ENCODE results near the gene ELK4.

DNA sequence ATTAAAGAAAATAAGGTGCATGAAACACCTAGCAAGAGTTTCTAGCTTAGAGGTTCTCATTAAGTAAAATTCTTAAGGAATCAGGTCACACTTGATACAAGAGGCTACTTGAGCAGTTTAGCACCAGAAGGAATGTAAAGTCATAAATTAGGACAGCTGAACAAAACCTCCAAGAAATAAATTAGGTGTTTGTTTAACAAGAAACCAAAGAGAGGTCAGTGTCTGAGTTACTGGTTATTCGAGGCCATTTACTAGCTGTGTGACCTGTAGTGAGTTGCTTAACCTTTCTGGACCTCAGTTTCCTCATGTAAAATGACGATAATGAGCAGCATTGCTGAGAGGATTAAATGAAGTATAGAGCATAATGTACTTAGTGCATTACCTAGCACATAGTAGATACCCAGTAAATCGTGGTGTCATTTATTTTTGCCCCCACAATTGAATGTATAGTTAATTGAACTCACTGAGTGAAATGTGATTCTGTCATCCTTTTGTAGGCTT lies 908 bp upstream of the ELK4 start:
- TF ChIP-seq CEBPB (IDR thresholded peaks at IDR 0.05), result no peak
- TF ChIP-seq, protein P1, sequence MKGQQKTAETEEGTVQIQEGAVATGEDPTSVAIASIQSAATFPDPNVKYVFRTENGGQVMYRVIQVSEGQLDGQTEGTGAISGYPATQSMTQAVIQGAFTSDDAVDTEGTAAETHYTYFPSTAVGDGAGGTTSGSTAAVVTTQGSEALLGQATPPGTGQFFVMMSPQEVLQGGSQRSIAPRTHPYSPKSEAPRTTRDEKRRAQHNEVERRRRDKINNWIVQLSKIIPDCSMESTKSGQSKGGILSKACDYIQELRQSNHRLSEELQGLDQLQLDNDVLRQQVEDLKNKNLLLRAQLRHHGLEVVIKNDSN (IDR thresholded peaks at IDR 0.05), result no peak
- no peak for TF ChIP-seq EP300 (IDR thresholded peaks at IDR 0.05; ENCODE audit: borderline replicate concordance)
- TF ChIP-seq TAF1 (IDR thresholded peaks at IDR 0.05; ENCODE audit: low read depth), result no peak
- TF ChIP-seq RAD21 (IDR thresholded peaks at IDR 0.05; ENCODE audit: low read depth), result no peak
- TF ChIP-seq, protein P2, sequence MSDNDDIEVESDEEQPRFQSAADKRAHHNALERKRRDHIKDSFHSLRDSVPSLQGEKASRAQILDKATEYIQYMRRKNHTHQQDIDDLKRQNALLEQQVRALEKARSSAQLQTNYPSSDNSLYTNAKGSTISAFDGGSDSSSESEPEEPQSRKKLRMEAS (IDR thresholded peaks at IDR 0.05), result no peak
- TF ChIP-seq, protein P3, sequence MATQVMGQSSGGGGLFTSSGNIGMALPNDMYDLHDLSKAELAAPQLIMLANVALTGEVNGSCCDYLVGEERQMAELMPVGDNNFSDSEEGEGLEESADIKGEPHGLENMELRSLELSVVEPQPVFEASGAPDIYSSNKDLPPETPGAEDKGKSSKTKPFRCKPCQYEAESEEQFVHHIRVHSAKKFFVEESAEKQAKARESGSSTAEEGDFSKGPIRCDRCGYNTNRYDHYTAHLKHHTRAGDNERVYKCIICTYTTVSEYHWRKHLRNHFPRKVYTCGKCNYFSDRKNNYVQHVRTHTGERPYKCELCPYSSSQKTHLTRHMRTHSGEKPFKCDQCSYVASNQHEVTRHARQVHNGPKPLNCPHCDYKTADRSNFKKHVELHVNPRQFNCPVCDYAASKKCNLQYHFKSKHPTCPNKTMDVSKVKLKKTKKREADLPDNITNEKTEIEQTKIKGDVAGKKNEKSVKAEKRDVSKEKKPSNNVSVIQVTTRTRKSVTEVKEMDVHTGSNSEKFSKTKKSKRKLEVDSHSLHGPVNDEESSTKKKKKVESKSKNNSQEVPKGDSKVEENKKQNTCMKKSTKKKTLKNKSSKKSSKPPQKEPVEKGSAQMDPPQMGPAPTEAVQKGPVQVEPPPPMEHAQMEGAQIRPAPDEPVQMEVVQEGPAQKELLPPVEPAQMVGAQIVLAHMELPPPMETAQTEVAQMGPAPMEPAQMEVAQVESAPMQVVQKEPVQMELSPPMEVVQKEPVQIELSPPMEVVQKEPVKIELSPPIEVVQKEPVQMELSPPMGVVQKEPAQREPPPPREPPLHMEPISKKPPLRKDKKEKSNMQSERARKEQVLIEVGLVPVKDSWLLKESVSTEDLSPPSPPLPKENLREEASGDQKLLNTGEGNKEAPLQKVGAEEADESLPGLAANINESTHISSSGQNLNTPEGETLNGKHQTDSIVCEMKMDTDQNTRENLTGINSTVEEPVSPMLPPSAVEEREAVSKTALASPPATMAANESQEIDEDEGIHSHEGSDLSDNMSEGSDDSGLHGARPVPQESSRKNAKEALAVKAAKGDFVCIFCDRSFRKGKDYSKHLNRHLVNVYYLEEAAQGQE (IDR thresholded peaks at IDR 0.05; ENCODE audit: low read depth), result no peak
- no peak for TF ChIP-seq EGR1 (IDR thresholded peaks at IDR 0.05)
- TF ChIP-seq TEAD4 (IDR thresholded peaks at IDR 0.05), result no peak
- no peak for TF ChIP-seq NFIC (IDR thresholded peaks at IDR 0.05)
- TF ChIP-seq FOXM1 (IDR thresholded peaks at IDR 0.05; ENCODE audit: borderline replicate concordance, low read depth), result no peak
- TF ChIP-seq CREB1 (IDR thresholded peaks at IDR 0.05; ENCODE audit: low read depth), result no peak

All from Ishikawa (cell line).